IPS-18a (cell line): ENCODE data around the gene CCL19.

Source experiments
- H3K27ac ChIP-seq: one replicate; pipeline ENCODE4 v1.5.1; 2013; ENCODE audit warnings: low read length
- H3K27me3 ChIP-seq: one replicate; pipeline ENCODE4 v1.6.1; 2013; ENCODE audit warnings: mild to moderate bottlenecking, low read length; ENCODE audit not compliant: control insufficient read depth, insufficient read depth
- H3K36me3 ChIP-seq: one replicate; pipeline ENCODE4 v1.6.1; 2013; ENCODE audit warnings: low read depth, low read length; ENCODE audit not compliant: control insufficient read depth
- H3K4me1 ChIP-seq: one replicate; pipeline ENCODE4 v1.6.1; 2013; ENCODE audit warnings: low read depth, low read length; ENCODE audit not compliant: control insufficient read depth
- H3K4me3 ChIP-seq: one replicate; pipeline ENCODE4 v1.5.1; 2013; ENCODE audit warnings: low read length
- H3K9ac ChIP-seq: one replicate; pipeline ENCODE4 v1.6.1; 2013; ENCODE audit warnings: mild to moderate bottlenecking, low read length, moderate library complexity
- H3K9me3 ChIP-seq: one replicate; pipeline ENCODE4 v1.6.1; 2013; ENCODE audit warnings: low read depth, low read length; ENCODE audit not compliant: control insufficient read depth

Gene CCL19

GRCh38 chr9:34656992-34657391 lies 34.1 kb downstream of the CCL19 start:
- H3K27ac ChIP-seq: no peak overlapping the region
- peaks cover 22% of the 10 kb centered on the region for H3K4me1 ChIP-seq
- no peak overlapping the region for H3K4me3 ChIP-seq
- H3K36me3 ChIP-seq: no peaks in the 10 kb centered on the region
- no peaks in the 10 kb centered on the region for H3K9me3 ChIP-seq
- no peaks in the 10 kb centered on the region for H3K27me3 ChIP-seq
- H3K9ac ChIP-seq: no peak overlapping the region

DNA sequence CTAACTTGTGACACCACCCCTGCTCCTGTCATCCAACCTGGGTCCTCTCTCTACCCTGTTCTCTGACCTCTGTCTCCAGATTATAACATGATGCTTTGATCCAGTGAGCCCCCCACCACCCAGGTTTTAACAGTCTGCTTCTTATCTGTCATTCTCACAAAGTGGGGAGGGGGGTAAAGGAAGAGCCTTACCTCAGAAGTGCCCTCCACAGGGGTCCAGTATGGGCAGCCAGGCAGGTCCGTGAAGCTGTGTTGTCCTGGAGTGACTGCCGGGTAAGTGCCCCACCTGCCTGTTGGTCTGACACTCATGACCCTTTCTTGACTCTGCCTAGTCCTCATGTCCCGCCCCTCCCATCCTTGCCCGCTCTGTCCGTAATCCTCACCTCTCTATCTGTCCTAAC lies 35.7 kb downstream of the CCL19 start:
- peaks cover 27% of the 10 kb centered on the region for H3K4me1 ChIP-seq
- no peak overlapping the region for H3K9ac ChIP-seq

GRCh38 chr9:34654323-34655051 lies 36.6 kb downstream of the CCL19 start:
- Histone ChIP-seq H3K9me3 (no peaks in the 10 kb centered on the region), H3K9ac (no peak overlapping the region), H3K36me3 (peaks cover 3% of the 10 kb centered on the region), H3K4me3 (no peak overlapping the region), H3K27ac (no peak overlapping the region), H3K4me1 (peaks cover 27% of the 10 kb centered on the region), H3K27me3 (no peaks in the 10 kb centered on the region)

More for the DNA sequence above, 35.7 kb downstream of the CCL19 start:
- Histone ChIP-seq H3K36me3 (no peaks in the 10 kb centered on the region), H3K4me3 (no peak overlapping the region), H3K27me3 (no peaks in the 10 kb centered on the region), H3K9me3 (no peaks in the 10 kb centered on the region), H3K27ac (no peak overlapping the region)

DNA sequence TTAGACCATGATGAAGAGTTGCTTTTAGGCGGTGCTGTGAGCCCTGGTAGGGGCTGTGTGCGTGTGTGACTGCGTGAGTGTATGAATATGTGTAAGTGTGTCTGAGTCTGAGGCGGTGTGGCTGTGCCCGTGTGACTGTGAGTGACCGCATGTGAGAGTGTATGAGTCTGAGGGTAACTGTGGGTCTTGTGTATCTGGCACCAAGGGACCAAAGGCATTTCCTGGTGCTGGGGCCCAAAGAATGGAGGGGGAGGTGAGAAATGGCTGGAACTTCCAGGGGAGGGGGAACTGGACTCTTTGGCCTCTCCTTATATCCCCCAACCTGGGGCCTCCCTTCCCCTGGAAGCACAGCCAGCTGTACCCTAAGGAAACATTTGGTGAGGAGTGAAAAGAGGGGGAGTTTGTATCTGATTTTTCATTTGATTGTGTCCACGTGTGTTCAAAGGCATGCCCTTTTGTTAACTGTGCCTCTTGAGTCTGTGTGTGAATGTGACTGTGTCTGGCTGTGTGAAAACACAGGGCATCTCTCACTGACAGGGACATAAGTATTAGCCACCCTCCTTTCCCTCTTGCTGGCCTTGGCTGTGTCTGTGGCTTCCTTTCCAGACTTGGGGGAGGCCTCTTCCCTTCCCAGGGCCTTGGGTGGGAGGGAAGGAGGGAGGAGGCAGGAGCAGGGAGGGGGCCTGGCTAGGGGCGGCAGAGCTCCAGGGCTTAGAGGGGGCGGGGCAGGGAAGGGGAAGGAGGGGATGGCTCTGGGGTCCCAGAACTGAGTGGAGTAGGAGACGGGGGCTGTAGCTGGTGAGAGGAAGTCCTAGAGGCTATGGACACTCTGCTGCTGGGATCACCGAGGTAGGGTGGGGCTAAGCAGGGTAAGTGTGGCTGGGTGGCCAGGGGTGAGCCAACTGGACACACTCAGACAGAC lies 37.7 kb downstream of the CCL19 start:
- Histone ChIP-seq H3K4me1 (peaks cover 27% of the 10 kb centered on the region), H3K9me3 (no peaks in the 10 kb centered on the region), H3K27ac (no peak overlapping the region), H3K27me3 (no peaks in the 10 kb centered on the region), H3K9ac (no peak overlapping the region), H3K4me3 (no peak overlapping the region), H3K36me3 (peaks cover 14% of the 10 kb centered on the region)

DNA sequence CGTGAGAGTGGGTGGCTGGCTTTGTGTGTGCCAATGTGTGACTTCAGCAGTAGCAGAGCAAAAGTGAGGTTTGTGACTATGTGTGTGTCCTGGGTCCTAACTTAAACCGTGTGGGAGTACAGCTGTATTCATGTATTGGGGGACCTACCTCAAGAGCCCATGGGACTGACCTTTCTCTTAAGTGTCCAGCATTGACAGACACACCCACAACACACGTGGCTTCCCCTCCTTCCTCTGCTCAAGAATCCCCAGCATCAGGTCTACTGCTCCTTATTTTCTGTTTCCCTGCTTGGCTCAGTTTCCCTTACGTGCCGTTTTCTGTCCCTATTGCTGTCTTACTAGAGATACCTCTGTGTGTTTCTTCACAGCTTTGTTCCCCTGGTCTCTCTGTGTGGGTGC lies 38.5 kb downstream of the CCL19 start:
- peak overlapping the region; percentile 12 for H3K4me3 ChIP-seq
- H3K27me3 ChIP-seq: no peaks in the 10 kb centered on the region
- no peaks in the 10 kb centered on the region for H3K9me3 ChIP-seq
- H3K27ac ChIP-seq: no peak overlapping the region
- H3K9ac ChIP-seq: no peak overlapping the region
- H3K4me1 ChIP-seq: peaks cover 29% of the 10 kb centered on the region
- H3K36me3 ChIP-seq: peaks cover 16% of the 10 kb centered on the region

- no peaks in the 10 kb centered on the region for H3K27me3 ChIP-seq
- H3K36me3 ChIP-seq: peaks cover 16% of the 10 kb centered on the region
- H3K4me3 ChIP-seq: peak within 1 kb of the TSS; percentile 51
- peak within 1 kb of the TSS; percentile 16 for H3K9ac ChIP-seq
- H3K4me1 ChIP-seq: peaks cover 33% of the 10 kb centered on the region
- no peak within 1 kb of the TSS for H3K27ac ChIP-seq
- H3K9me3 ChIP-seq: no peaks in the 10 kb centered on the region
Observed at GRCh38 chr9:34651876-34652601, 39.0 kb downstream of the CCL19 start, which contains the start of gene IL11RA. TSS of gene IL11RA (plus strand) at chr9:34652185. CDS start at chr9:34655218, 3,033 bp downstream.

- peak overlapping the region; percentile 16 for H3K9ac ChIP-seq
Observed at GRCh38 chr9:34651321-34651720, 39.8 kb downstream of the CCL19 start.

DNA sequence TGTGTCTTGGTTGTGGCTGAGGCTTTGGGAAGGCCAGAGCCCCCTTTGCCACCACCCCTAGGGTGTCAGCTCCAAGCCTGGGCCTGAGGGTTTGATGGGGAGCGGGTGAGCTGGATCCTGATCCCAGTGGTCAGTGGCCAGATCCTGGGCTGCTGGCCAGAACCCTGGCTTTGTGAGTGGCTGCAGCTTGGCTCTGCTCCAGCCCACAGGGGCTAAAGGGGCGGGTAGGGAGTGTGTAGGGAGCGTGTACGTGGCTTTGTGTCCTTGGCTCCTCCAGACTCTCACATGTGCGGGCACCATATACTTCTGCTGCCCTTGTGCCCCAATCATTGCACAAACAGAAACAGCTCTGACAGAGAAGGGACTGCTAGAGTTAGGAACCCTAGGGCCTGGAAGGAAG lies 40.3 kb downstream of the CCL19 start:
- H3K9ac ChIP-seq: no peak overlapping the region
- H3K36me3 ChIP-seq: peaks cover 16% of the 10 kb centered on the region
- no peaks in the 10 kb centered on the region for H3K9me3 ChIP-seq
- H3K27me3 ChIP-seq: no peaks in the 10 kb centered on the region
- no peak overlapping the region for H3K27ac ChIP-seq
- peaks cover 37% of the 10 kb centered on the region for H3K4me1 ChIP-seq
- H3K4me3 ChIP-seq: no peak overlapping the region

More at GRCh38 chr9:34651321-34651720, 39.8 kb downstream of the CCL19 start:
- Histone ChIP-seq H3K36me3 (peaks cover 16% of the 10 kb centered on the region), H3K27ac (no peak overlapping the region), H3K4me1 (peaks cover 33% of the 10 kb centered on the region), H3K27me3 (no peaks in the 10 kb centered on the region), H3K4me3 (peak overlapping the region; percentile 51), H3K9me3 (no peaks in the 10 kb centered on the region)

- Histone ChIP-seq H3K9me3 (no peaks in the 10 kb centered on the region), H3K27me3 (no peaks in the 10 kb centered on the region), H3K4me1 (peaks cover 31% of the 10 kb centered on the region), H3K4me3 (no peak overlapping the region), H3K27ac (no peak overlapping the region), H3K9ac (no peak overlapping the region), H3K36me3 (peaks cover 16% of the 10 kb centered on the region)
Observed at GRCh38 chr9:34648673-34649072, 42.4 kb downstream of the CCL19 start.

GRCh38 chr9:34647651-34648050 lies 43.4 kb downstream of the CCL19 start:
- H3K27ac ChIP-seq: no peak overlapping the region
- H3K27me3 ChIP-seq: no peaks in the 10 kb centered on the region
- H3K9ac ChIP-seq: peak overlapping the region; percentile 73
- no peaks in the 10 kb centered on the region for H3K9me3 ChIP-seq
- H3K36me3 ChIP-seq: peaks cover 16% of the 10 kb centered on the region
- H3K4me1 ChIP-seq: peaks cover 21% of the 10 kb centered on the region
- peak overlapping the region; percentile 79 for H3K4me3 ChIP-seq

GRCh38 chr9:34647084-34647403 lies 44.0 kb downstream of the CCL19 start:
- no peaks in the 10 kb centered on the region for H3K27me3 ChIP-seq
- H3K4me3 ChIP-seq: peak overlapping the region; percentile 79
- H3K9me3 ChIP-seq: no peaks in the 10 kb centered on the region
- H3K4me1 ChIP-seq: peaks cover 15% of the 10 kb centered on the region
- peaks cover 16% of the 10 kb centered on the region for H3K36me3 ChIP-seq
- H3K9ac ChIP-seq: peak overlapping the region; percentile 73
- peak overlapping the region; percentile 4 for H3K27ac ChIP-seq
